IMR-90 (cell line): ENCODE results near the gene MLX. TPM values are rescaled to one million over a fixed set of nuclear protein-coding genes. Genes with fewer than 3 reads are reported as not detected.

Experiments used
- ATAC-seq: fragments of 200-7000 bp; cut with Tn5 transposase; 2 replicates; pipeline ENCODE4 v1.9.1; 2020; ENCODE audit warnings: low read depth, mild to moderate bottlenecking, moderate library complexity
- BruUV-seq: library from RNA; stranded (reverse); fragments of 400-500 nt; replicated peaks from 2 replicates; lab custom pipeline; 2021; lab: Mats Ljungman, UMichigan
- CTCF ChIA-PET: fragments of 300-600 bp; formaldehyde crosslinking; extraction: SDS; loops from one replicate; lab custom pipeline; 2021; ENCODE audit warnings: antibody characterized with exemption; lab: Yijun Ruan, JAX
- POLR2A ChIA-PET: fragments of 300-600 bp; sonication (Branson Sonifier 250); formaldehyde crosslinking; loops from one replicate; lab custom pipeline; 2022; ENCODE audit warnings: antibody characterized with exemption; ENCODE audit not compliant: unreplicated experiment; lab: Charles Lee
- DNase-seq: peaks from one replicate; pipeline ENCODE4 v3.0.0; 2013
- H2AFZ ChIP-seq: replicated peaks from 2 replicates; pipeline ENCODE3; 2013; ENCODE audit warnings: low read length, mild to moderate bottlenecking; ENCODE audit not compliant: poor library complexity
- H2AK5ac ChIP-seq: 2 replicates; pipeline ENCODE4 v1.6.1; 2013; ENCODE audit warnings: low read depth, low read length, inconsistent platforms
- H2AK9ac ChIP-seq: replicated peaks from 2 replicates; pipeline ENCODE3; 2013; ENCODE audit warnings: mild to moderate bottlenecking, low read depth, low read length, moderate library complexity; ENCODE audit not compliant: poor library complexity
- H2BK120ac ChIP-seq: 2 replicates; pipeline ENCODE4 v1.6.1; 2013; ENCODE audit warnings: low read depth, low read length, inconsistent platforms
- H2BK15ac ChIP-seq: 3 replicates; pipeline ENCODE4 v1.6.1; 2013; ENCODE audit warnings: low read depth, low read length, inconsistent platforms
- H2BK20ac ChIP-seq: 2 replicates; pipeline ENCODE4 v1.6.1; 2013; ENCODE audit warnings: low read depth, mild to moderate bottlenecking, inconsistent platforms, low read length, moderate library complexity
- H2BK5ac ChIP-seq: 2 replicates; pipeline ENCODE4 v1.6.1; 2013; ENCODE audit warnings: mild to moderate bottlenecking, low read depth, low read length, inconsistent platforms; ENCODE audit not compliant: poor library complexity, severe bottlenecking
- H3K14ac ChIP-seq: replicated peaks from 2 replicates; pipeline ENCODE4 v1.6.1; 2013; ENCODE audit warnings: low read depth, low read length, inconsistent platforms
- H3K18ac ChIP-seq: 2 replicates; pipeline ENCODE4 v1.6.1; 2013; ENCODE audit warnings: low read depth, low read length, control low read depth
- H3K23ac ChIP-seq: 2 replicates; pipeline ENCODE4 v1.6.1; 2013; ENCODE audit warnings: low read depth, low read length, inconsistent platforms
- H3K27ac ChIP-seq: 2 replicates; pipeline ENCODE4 v1.5.1; 2013; ENCODE audit warnings: mild to moderate bottlenecking, control low read depth, low read length; ENCODE audit not compliant: insufficient read depth
- H3K27me3 ChIP-seq: 2 replicates; pipeline ENCODE4 v1.6.1; 2013; ENCODE audit warnings: low read length; ENCODE audit not compliant: control insufficient read depth, insufficient read depth
- H3K36me3 ChIP-seq: 2 replicates; pipeline ENCODE4 v1.6.1; 2013; ENCODE audit warnings: low read length, mixed read lengths; ENCODE audit not compliant: control insufficient read depth, insufficient read depth
- H3K4ac ChIP-seq: 2 replicates; pipeline ENCODE4 v1.6.1; 2013; ENCODE audit warnings: low read depth, low read length, inconsistent platforms
- H3K4me1 ChIP-seq: 2 replicates; pipeline ENCODE4 v1.6.1; 2013; ENCODE audit warnings: low read length, mixed read lengths; ENCODE audit not compliant: control insufficient read depth, insufficient read depth
- H3K4me2 ChIP-seq: 2 replicates; pipeline ENCODE4 v1.6.1; 2013; ENCODE audit warnings: low read depth, mild to moderate bottlenecking, control low read depth, low read length, moderate library complexity
- H3K4me3 ChIP-seq: 2 replicates; pipeline ENCODE4 v1.5.1; 2013; ENCODE audit warnings: low read depth, mild to moderate bottlenecking, control low read depth, low read length, moderate library complexity; ENCODE audit not compliant: insufficient read depth
- H3K56ac ChIP-seq: 2 replicates; pipeline ENCODE4 v1.6.1; 2013; ENCODE audit warnings: low read length, inconsistent platforms; ENCODE audit not compliant: insufficient read depth; ENCODE audit errors: extremely low read depth
- H3K79me1 ChIP-seq, 2 experiments: 2 replicates each; pipeline ENCODE4 v1.6.1; 2013; ENCODE audit warnings: low read length in 2 of 2, inconsistent platforms in 1 of 2, low read depth in 1 of 2
- H3K9ac ChIP-seq: 2 replicates; pipeline ENCODE4 v1.6.1; 2013; ENCODE audit warnings: low read depth, low read length, control low read depth
- H3K9me1 ChIP-seq: 2 replicates; pipeline ENCODE4 v1.6.1; 2013; ENCODE audit warnings: low read length, inconsistent platforms; ENCODE audit not compliant: insufficient read depth
- H3K9me3 ChIP-seq: 2 replicates; pipeline ENCODE4 v1.6.1; 2013; ENCODE audit warnings: low read length; ENCODE audit not compliant: control insufficient read depth, insufficient read depth
- H4K20me1 ChIP-seq: 2 replicates; pipeline ENCODE4 v1.6.1; 2013; ENCODE audit warnings: low read length, inconsistent platforms; ENCODE audit not compliant: insufficient read depth
- H4K5ac ChIP-seq: 2 replicates; pipeline ENCODE4 v1.6.1; 2013; ENCODE audit warnings: mild to moderate bottlenecking, low read depth, low read length, control low read depth
- H4K8ac ChIP-seq, 2 experiments: 2 replicates each; pipeline ENCODE4 v1.6.1; 2013; ENCODE audit warnings: low read depth in 2 of 2, low read length in 2 of 2, control low read depth in 1 of 2, inconsistent platforms in 1 of 2
- H4K91ac ChIP-seq: 2 replicates; pipeline ENCODE4 v1.6.1; 2013; ENCODE audit warnings: low read depth, low read length, inconsistent platforms; ENCODE audit not compliant: insufficient read depth
- BHLHE40 ChIP-seq: fragments of 150-350 bp; IDR thresholded peaks from 2 replicates; pipeline ENCODE4 v1.6.1; 2016; ENCODE audit warnings: mild to moderate bottlenecking, low read depth, low read length
- CEBPB ChIP-seq: IDR thresholded peaks from 2 replicates; pipeline ENCODE4 v1.6.1; 2012; ENCODE audit warnings: low read depth, low read length, improper control_type of control experiment
- CHD1 ChIP-seq: IDR thresholded peaks from 2 replicates; pipeline ENCODE4 v1.6.1; 2012; ENCODE audit warnings: low read depth, low read length, improper control_type of control experiment
- CTCF ChIP-seq: conservative IDR thresholded peaks from 2 replicates; pipeline ENCODE4 v1.5.1; 2012; ENCODE audit warnings: mild to moderate bottlenecking, low read depth, low read length, improper control_type of control experiment
- FOS ChIP-seq: fragments of 150-350 bp; IDR thresholded peaks from 2 replicates; pipeline ENCODE4 v1.6.1; 2016; ENCODE audit warnings: low read depth, low read length
- MAFK ChIP-seq: IDR thresholded peaks from 2 replicates; pipeline ENCODE4 v1.6.1; 2012; ENCODE audit warnings: low read depth, low read length, improper control_type of control experiment
- MAZ ChIP-seq: IDR thresholded peaks from 2 replicates; pipeline ENCODE4 v1.6.1; 2012; ENCODE audit warnings: low read depth, mild to moderate bottlenecking, low read length, improper control_type of control experiment, moderate library complexity, borderline replicate concordance
- MXI1 ChIP-seq: IDR thresholded peaks from 2 replicates; pipeline ENCODE4 v1.6.1; 2012; ENCODE audit warnings: low read depth, mild to moderate bottlenecking, low read length, moderate library complexity, borderline replicate concordance
- NFE2L2 ChIP-seq: fragments of 150-350 bp; IDR thresholded peaks from 2 replicates; pipeline ENCODE4 v1.6.1; 2016; ENCODE audit warnings: low read depth, mild to moderate bottlenecking, low read length
- POLR2A ChIP-seq: IDR thresholded peaks from 2 replicates; pipeline ENCODE4 v1.6.1; 2012; ENCODE audit warnings: mild to moderate bottlenecking, low read depth, low read length
- RAD21 ChIP-seq: IDR thresholded peaks from 2 replicates; pipeline ENCODE4 v1.6.1; 2012; ENCODE audit warnings: low read length, improper control_type of control experiment
- RCOR1 ChIP-seq: IDR thresholded peaks from 2 replicates; pipeline ENCODE4 v1.6.1; 2012; ENCODE audit warnings: mild to moderate bottlenecking, low read length, improper control_type of control experiment; ENCODE audit not compliant: insufficient replicate concordance
- RFX5 ChIP-seq: IDR thresholded peaks from 2 replicates; pipeline ENCODE4 v1.8.0; 2012; ENCODE audit warnings: low read depth, mild to moderate bottlenecking, low read length, moderate library complexity
- SMC3 ChIP-seq: fragments of 150-350 bp; IDR thresholded peaks from 2 replicates; pipeline ENCODE4 v1.6.1; 2016; ENCODE audit warnings: low read depth, mild to moderate bottlenecking, antibody characterized with exemption, low read length, moderate library complexity
- WGBS, 2 experiments: methylation state at CpG; one replicate each; pipeline versions ENCODE4 v1.1.5 to v1.1.7; 2013; ENCODE audit warnings: missing lambda C conversion rate in 2 of 2; ENCODE audit not compliant: insufficient read length in 1 of 2; ENCODE audit errors: extremely low coverage in 2 of 2; 5-methylcytosine and 5-hydroxymethylcytosine counted together
- dilution Hi-C: fragments of 300-500 bp; cut with HindIII; formaldehyde crosslinking; loops from one replicate; pipeline ENCODE4 v1.14.3; 2018; ENCODE audit warnings: low sequenced_read_pairs; ENCODE audit not compliant: unreplicated experiment
- in situ Hi-C: fragments of 300-500 bp; cut with MboI; formaldehyde crosslinking; loops from 3 replicates; pipeline ENCODE4 v1.14.3; 2019; ENCODE audit warnings: low sequenced_read_pairs, inconsistent platforms, mixed read lengths
- intact Hi-C: fragments of 100-400 bp; cut with micrococcal nuclease; formaldehyde crosslinking; loops from 2 replicates; pipeline ENCODE4 v1.10.0; 2022
- polyA plus RNA-seq, 3 experiments: library from polyadenylated mRNA; depleted of rRNA; stranded (reverse); fragments of >200 nt; gene quantifications; 2 replicates each; pipeline ENCODE4 v1.2.3, GENCODE V29; 2012; ENCODE audit warnings: low replicate concordance in 1 of 3
- total RNA-seq: library from RNA; depleted of rRNA; stranded (reverse); fragments of >200 nt; gene quantifications from 2 replicates; pipeline ENCODE4 v1.2.3, GENCODE V29; 2012
- TF ChIP-seq, protein P1 (sequence below): fragments of 150-350 bp; IDR thresholded peaks from 2 replicates; pipeline ENCODE4 v1.6.1; 2017; ENCODE audit warnings: mild to moderate bottlenecking, antibody characterized with exemption, low read length, low read depth
- TF ChIP-seq, protein P2 (sequence below): fragments of 150-350 bp; IDR thresholded peaks from 2 replicates; pipeline ENCODE4 v1.6.1; 2016; ENCODE audit warnings: low read depth, mild to moderate bottlenecking, low read length, moderate library complexity, borderline replicate concordance

MLX gene
- total and polyA plus RNA-seq, 2 of the 4 experiments (the other 2 are of a cell fraction), result 37.8 to 45.6 TPM

- H3K27me3 ChIP-seq, result no peaks in the 10 kb centered on the region
- CTCF ChIA-PET, result no interaction called here
- TF ChIP-seq FOS (no peak), NFE2L2 (no peak), CTCF (no peak), BHLHE40 (no peak), RAD21 (no peak), RCOR1 (no peak), CEBPB (no peak), MAFK (no peak), RFX5 (no peak), CHD1 (no peak), POLR2A (no peak), MXI1 (no peak), MAZ (no peak), SMC3 (no peak)
- TF ChIP-seq, protein P1, sequence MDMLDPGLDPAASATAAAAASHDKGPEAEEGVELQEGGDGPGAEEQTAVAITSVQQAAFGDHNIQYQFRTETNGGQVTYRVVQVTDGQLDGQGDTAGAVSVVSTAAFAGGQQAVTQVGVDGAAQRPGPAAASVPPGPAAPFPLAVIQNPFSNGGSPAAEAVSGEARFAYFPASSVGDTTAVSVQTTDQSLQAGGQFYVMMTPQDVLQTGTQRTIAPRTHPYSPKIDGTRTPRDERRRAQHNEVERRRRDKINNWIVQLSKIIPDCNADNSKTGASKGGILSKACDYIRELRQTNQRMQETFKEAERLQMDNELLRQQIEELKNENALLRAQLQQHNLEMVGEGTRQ, result no peak
- TF ChIP-seq, protein P2, sequence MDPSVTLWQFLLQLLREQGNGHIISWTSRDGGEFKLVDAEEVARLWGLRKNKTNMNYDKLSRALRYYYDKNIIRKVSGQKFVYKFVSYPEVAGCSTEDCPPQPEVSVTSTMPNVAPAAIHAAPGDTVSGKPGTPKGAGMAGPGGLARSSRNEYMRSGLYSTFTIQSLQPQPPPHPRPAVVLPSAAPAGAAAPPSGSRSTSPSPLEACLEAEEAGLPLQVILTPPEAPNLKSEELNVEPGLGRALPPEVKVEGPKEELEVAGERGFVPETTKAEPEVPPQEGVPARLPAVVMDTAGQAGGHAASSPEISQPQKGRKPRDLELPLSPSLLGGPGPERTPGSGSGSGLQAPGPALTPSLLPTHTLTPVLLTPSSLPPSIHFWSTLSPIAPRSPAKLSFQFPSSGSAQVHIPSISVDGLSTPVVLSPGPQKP, result no peak
- H2AK9ac ChIP-seq, result no peak overlapping the region
- H3K79me1 ChIP-seq, result peaks cover 3 to 15% of the 10 kb centered on the region in 2 experiments; a peak in 3 of 4 replicates
- WGBS, 2 experiments, result 78% methylated on average over 7 of the region's 8 CpGs; no CpG with 5 or more reads in 1 of the 2 experiments
- H3K56ac ChIP-seq, result no peak overlapping the region
- no peak overlapping the region for H2BK120ac ChIP-seq
- dilution Hi-C loops, result no loop called here
- H3K36me3 ChIP-seq, result peaks cover 38% of the 10 kb centered on the region
- peaks cover 11% of the 10 kb centered on the region for H3K9me1 ChIP-seq
- H3K4me1 ChIP-seq, result peaks cover 3% of the 10 kb centered on the region; the same call in 1 of the 2 replicates
- H3K18ac ChIP-seq, result no peak overlapping the region
- in situ Hi-C loops, result no loop called here
- H4K8ac ChIP-seq, result no peak overlapping the region
- no peak overlapping the region for H3K9ac ChIP-seq
- intact Hi-C loops, result no loop called here
- no peaks in the 10 kb centered on the region for H3K9me3 ChIP-seq
- POLR2A ChIA-PET, result no interaction called here
- H2BK15ac ChIP-seq, result no peak overlapping the region
- H3K4me3 ChIP-seq, result no peak overlapping the region
- H3K27ac ChIP-seq, result no peak overlapping the region
- no TSS peak for BruUV-seq
- no peak overlapping the region for H3K4ac ChIP-seq
- no peak overlapping the region for H2BK5ac ChIP-seq
- no peak overlapping the region for H2AFZ ChIP-seq
- H2BK20ac ChIP-seq, result no peak overlapping the region
- no peak overlapping the region for H3K14ac ChIP-seq
- no peak for DNase-seq
- H2AK5ac ChIP-seq, result no peak overlapping the region
- H3K4me2 ChIP-seq, result no peak overlapping the region
- no peak overlapping the region for H4K5ac ChIP-seq
- H3K23ac ChIP-seq, result no peak overlapping the region
- no peaks in the 10 kb centered on the region; the same call in 1 of the 2 replicates for H4K20me1 ChIP-seq
- no peak for ATAC-seq
- no peak overlapping the region for H4K91ac ChIP-seq
Observed at GRCh38 chr17:42544874-42545283, 22.0 kb upstream of the MLX start.
